ENCODE results near the gene RYR2. TPM values are rescaled to one million over a fixed set of nuclear protein-coding genes. Genes with fewer than 3 reads are reported as not detected.

Gene RYR2
- total and polyA plus RNA-seq, 7 experiments from 2014 or later: 0.05 TPM; not detected in 6

DNA sequence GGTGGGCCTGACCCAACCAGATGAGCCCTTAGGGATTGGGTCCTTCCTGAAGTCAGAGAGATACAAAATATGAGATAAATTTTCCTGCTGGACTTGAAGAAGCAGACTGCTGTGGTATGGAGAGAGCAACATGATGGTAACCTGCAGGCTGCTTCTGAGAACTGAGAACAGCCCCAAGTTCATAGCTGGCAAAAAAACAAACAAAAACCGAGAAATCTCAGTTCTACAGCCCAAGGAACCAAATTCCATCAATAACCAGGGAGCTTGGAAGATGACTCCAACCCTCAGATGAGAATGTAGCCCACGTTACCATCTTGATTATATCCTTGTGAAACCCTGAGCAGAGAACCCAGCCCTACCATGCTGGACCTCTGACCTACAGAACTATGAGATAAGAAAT lies 532.6 kb downstream of the RYR2 start:
- H3K9me3 Mint-ChIP-seq: peaks cover 3 to 32% (median 12%) of the 10 kb centered on the region in 11 donors
- intact Hi-C loops (cut with micrococcal nuclease): no loop called here
- H3K36me3 Mint-ChIP-seq: no peaks in the 10 kb centered on the region
- CTCF ChIA-PET: interaction anchor here (0.6 kb wide), 1 partner anchor 14 kb away, joined by 3 read pairs; no protein-coding TSS in a partner anchor
- H3K27me3 ChIP-seq (ENCODE audit: control insufficient read depth in 2 of 2, insufficient read depth in 2 of 2, low read length in 2 of 2): no peaks in the 10 kb centered on the region
- H3K4me3 ChIP-seq (ENCODE audit: low read length): no peak overlapping the region
- POLR2A ChIA-PET: no interaction called here
- no peak for DNase-seq
- no peak overlapping the region for H3K4me3 Mint-ChIP-seq
- H3K9me3 ChIP-seq (ENCODE audit: control insufficient read depth in 2 of 3, low read length in 3 of 3): no peaks in the 10 kb centered on the region
- no peaks in the 10 kb centered on the region for H3K4me1 ChIP-seq (ENCODE audit: control insufficient read depth in 2 of 2, insufficient read depth in 2 of 2, low read length in 2 of 2)
- no peak for ATAC-seq
- H3K4me1 Mint-ChIP-seq: no peaks in the 10 kb centered on the region
- peaks cover 0 to 5% (median 0%) of the 10 kb centered on the region in 5 donors for H3K27me3 Mint-ChIP-seq
- H3K27ac Mint-ChIP-seq: no peak overlapping the region
- H3K36me3 ChIP-seq (ENCODE audit: control insufficient read depth in 2 of 3, insufficient read depth in 3 of 3, low read length in 3 of 3): no peaks in the 10 kb centered on the region
- H3K27ac ChIP-seq (ENCODE audit: low read depth, low read length): no peak overlapping the region

DNA sequence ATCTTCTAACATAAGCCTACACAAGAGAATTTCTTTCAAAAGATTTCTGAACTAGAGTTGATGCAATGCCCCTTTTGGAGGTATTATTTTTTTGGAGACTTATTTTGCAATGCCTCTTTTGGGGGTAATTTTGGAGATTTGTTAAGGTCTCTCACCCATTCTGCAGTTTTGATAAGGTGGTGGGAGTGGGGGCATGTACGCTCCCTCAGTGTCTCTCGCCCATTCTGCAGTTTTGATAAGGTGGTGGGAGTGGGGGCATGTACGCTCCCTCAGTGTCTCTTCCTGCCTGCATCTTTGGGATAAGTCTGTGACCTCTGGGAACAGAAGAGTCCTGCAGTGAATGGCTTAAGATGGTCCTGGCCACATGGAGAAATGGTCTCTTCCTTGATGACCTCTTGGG lies 536.6 kb downstream of the RYR2 start:
- H3K9me3 ChIP-seq (ENCODE audit: control insufficient read depth in 2 of 3, low read length in 3 of 3): no peaks in the 10 kb centered on the region
- H3K36me3 ChIP-seq (ENCODE audit: control insufficient read depth in 2 of 3, insufficient read depth in 3 of 3, low read length in 3 of 3): no peaks in the 10 kb centered on the region
- ChIA-PET CTCF (no interaction called here), POLR2A (no interaction called here)
- H3K27me3 ChIP-seq (ENCODE audit: control insufficient read depth in 2 of 2, insufficient read depth in 2 of 2, low read length in 2 of 2): no peaks in the 10 kb centered on the region
- peaks cover 5 to 40% (median 12%) of the 10 kb centered on the region in 11 donors for H3K9me3 Mint-ChIP-seq
- no peak overlapping the region for H3K27ac ChIP-seq (ENCODE audit: low read depth, low read length)
- H3K27ac Mint-ChIP-seq: no peak overlapping the region
- ATAC-seq (no peak), DNase-seq (no peak)
- no peak overlapping the region for H3K4me3 ChIP-seq (ENCODE audit: low read length)
- no peaks in the 10 kb centered on the region for H3K4me1 Mint-ChIP-seq
- intact Hi-C loops (cut with micrococcal nuclease): no loop called here
- no peaks in the 10 kb centered on the region for H3K4me1 ChIP-seq (ENCODE audit: control insufficient read depth in 2 of 2, insufficient read depth in 2 of 2, low read length in 2 of 2)
- no peak overlapping the region for H3K4me3 Mint-ChIP-seq
- peaks cover 0 to 4% (median 0%) of the 10 kb centered on the region in 5 donors for H3K27me3 Mint-ChIP-seq
- H3K36me3 Mint-ChIP-seq: no peaks in the 10 kb centered on the region

DNA sequence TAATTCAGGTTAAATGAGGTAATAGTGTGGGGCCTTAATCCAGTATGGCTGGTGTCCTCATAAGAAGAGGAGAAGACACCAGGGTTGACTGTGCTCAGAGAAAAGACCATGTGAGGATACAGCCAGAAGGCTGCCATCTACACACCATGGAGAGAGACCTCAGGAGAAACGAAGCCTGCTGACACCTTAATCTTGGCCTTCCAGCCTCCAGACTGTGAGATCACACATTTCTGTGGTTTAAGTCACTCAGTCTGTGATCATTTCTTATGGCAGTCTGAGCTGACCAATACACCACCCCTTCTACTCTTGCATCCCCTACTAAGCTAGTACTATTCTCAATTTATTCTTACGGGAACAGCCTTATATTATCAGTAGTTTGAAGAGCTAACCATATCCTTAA lies 538.7 kb downstream of the RYR2 start:
- H3K4me3 ChIP-seq (ENCODE audit: low read length): no peak overlapping the region
- Mint-ChIP-seq H3K27ac (no peak overlapping the region), H3K36me3 (no peaks in the 10 kb centered on the region), H3K27me3 (peaks cover 0 to 3% (median 0%) of the 10 kb centered on the region in 5 donors), H3K4me3 (no peak overlapping the region), H3K9me3 (peaks cover 3 to 35% (median 11%) of the 10 kb centered on the region in 11 donors), H3K4me1 (no peaks in the 10 kb centered on the region)
- ChIA-PET CTCF (interaction anchor here (0.7 kb wide), 1 partner anchor 1657 kb away, joined by 3 read pairs; no protein-coding TSS in a partner anchor), POLR2A (no interaction called here)
- H3K27me3 ChIP-seq (ENCODE audit: control insufficient read depth in 2 of 2, insufficient read depth in 2 of 2, low read length in 2 of 2): no peaks in the 10 kb centered on the region
- H3K4me1 ChIP-seq (ENCODE audit: control insufficient read depth in 2 of 2, insufficient read depth in 2 of 2, low read length in 2 of 2): no peaks in the 10 kb centered on the region
- DNase-seq (no peak), ATAC-seq (no peak)
- H3K27ac ChIP-seq (ENCODE audit: low read depth, low read length): no peak overlapping the region
- intact Hi-C loops (cut with micrococcal nuclease): no loop called here
- no peaks in the 10 kb centered on the region for H3K9me3 ChIP-seq (ENCODE audit: control insufficient read depth in 2 of 3, low read length in 3 of 3)
- H3K36me3 ChIP-seq (ENCODE audit: control insufficient read depth in 2 of 3, insufficient read depth in 3 of 3, low read length in 3 of 3): no peaks in the 10 kb centered on the region

DNA sequence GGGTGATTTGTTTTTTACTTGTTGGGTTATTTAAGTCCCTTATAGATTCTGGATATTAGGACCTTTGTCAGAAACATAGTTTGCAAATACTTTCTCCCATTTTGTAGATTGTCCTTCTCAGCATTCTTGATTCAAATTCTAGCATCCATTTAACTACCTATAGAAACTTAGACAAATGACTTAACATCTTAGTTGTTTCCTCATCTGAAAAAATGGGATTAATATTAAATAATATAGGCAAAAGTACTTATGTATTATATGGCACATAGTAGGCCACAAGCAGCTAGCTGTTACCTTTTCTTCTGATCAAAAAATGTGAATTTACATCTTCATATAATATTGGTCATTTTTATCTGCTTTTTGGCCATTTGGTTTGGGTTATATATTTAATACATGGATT lies 541.3 kb downstream of the RYR2 start:
- Histone ChIP-seq H3K27ac (ENCODE audit: low read depth, low read length) (no peak overlapping the region), H3K9me3 (ENCODE audit: control insufficient read depth in 2 of 3, low read length in 3 of 3) (no peaks in the 10 kb centered on the region), H3K27me3 (ENCODE audit: control insufficient read depth in 2 of 2, insufficient read depth in 2 of 2, low read length in 2 of 2) (no peaks in the 10 kb centered on the region), H3K4me1 (ENCODE audit: control insufficient read depth in 2 of 2, insufficient read depth in 2 of 2, low read length in 2 of 2) (no peaks in the 10 kb centered on the region), H3K36me3 (ENCODE audit: control insufficient read depth in 2 of 3, insufficient read depth in 3 of 3, low read length in 3 of 3) (no peaks in the 10 kb centered on the region), H3K4me3 (ENCODE audit: low read length) (no peak overlapping the region)
- peaks cover 0 to 4% (median 0%) of the 10 kb centered on the region in 5 donors for H3K27me3 Mint-ChIP-seq
- no peak for ATAC-seq
- no peaks in the 10 kb centered on the region for H3K4me1 Mint-ChIP-seq
- no peak overlapping the region for H3K27ac Mint-ChIP-seq
- no peak overlapping the region for H3K4me3 Mint-ChIP-seq
- intact Hi-C loops (cut with micrococcal nuclease): no loop called here
- no peaks in the 10 kb centered on the region for H3K36me3 Mint-ChIP-seq
- no peak for DNase-seq
- H3K9me3 Mint-ChIP-seq: peaks cover 0 to 19% (median 4%) of the 10 kb centered on the region in 11 donors
- ChIA-PET POLR2A (no interaction called here), CTCF (no interaction called here)

DNA sequence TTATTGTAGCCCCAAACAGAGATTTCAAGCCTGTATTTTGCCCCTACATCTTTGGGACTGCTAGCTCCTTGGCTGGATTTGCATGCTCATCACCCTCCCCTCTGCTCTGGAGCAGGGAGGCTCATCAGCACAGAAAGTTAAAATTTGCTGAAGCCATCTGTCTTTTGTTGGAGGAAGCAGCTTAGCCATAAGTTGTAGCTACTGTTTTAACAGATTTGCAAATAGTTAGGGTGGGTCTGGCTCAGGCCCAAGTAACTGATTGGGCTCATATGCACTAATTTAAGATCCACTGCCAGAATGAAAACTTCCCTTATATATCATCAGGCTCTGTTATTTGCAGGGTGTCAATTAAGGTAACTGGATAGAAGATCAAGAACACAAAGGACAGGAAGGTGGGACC lies 541.8 kb downstream of the RYR2 start:
- ATAC-seq (no peak), DNase-seq (no peak)
- Histone ChIP-seq H3K27me3 (ENCODE audit: control insufficient read depth in 2 of 2, insufficient read depth in 2 of 2, low read length in 2 of 2) (no peaks in the 10 kb centered on the region), H3K4me1 (ENCODE audit: control insufficient read depth in 2 of 2, insufficient read depth in 2 of 2, low read length in 2 of 2) (no peaks in the 10 kb centered on the region), H3K4me3 (ENCODE audit: low read length) (no peak overlapping the region), H3K27ac (ENCODE audit: low read depth, low read length) (no peak overlapping the region), H3K36me3 (ENCODE audit: control insufficient read depth in 2 of 3, insufficient read depth in 3 of 3, low read length in 3 of 3) (no peaks in the 10 kb centered on the region), H3K9me3 (ENCODE audit: control insufficient read depth in 2 of 3, low read length in 3 of 3) (no peaks in the 10 kb centered on the region)
- Mint-ChIP-seq H3K4me3 (no peak overlapping the region), H3K27me3 (peaks cover 0 to 4% (median 0%) of the 10 kb centered on the region in 5 donors), H3K4me1 (no peaks in the 10 kb centered on the region), H3K27ac (no peak overlapping the region), H3K36me3 (no peaks in the 10 kb centered on the region), H3K9me3 (peaks cover 0 to 17% (median 2%) of the 10 kb centered on the region in 11 donors)
- ChIA-PET CTCF (no interaction called here), POLR2A (no interaction called here)
- intact Hi-C loops (cut with micrococcal nuclease): no loop called here

DNA sequence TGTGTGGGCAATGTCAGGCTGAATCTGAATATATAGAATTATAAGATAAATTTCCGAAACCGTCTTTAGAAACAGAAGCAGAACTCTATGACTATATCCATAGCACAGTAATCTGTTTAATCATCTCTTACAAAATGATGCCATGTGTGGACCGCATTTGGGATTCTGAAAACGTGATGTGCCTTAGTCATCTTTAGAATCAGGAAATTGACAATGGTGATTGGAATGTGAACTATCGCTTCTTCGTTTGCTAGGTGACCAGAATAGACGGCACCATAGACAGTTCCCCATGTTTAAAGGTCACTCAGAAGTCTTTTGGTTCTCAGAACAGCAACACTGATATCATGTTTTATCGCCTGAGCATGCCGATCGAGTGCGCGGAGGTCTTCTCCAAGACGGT lies 548.4 kb downstream of the RYR2 start:
- ATAC-seq (no peak), DNase-seq (no peak)
- Mint-ChIP-seq H3K27ac (no peak overlapping the region), H3K9me3 (peaks cover 0 to 9% (median 5%) of the 10 kb centered on the region in 11 donors), H3K4me3 (no peak overlapping the region), H3K27me3 (peaks cover 0 to 9% (median 4%) of the 10 kb centered on the region in 5 donors), H3K36me3 (peaks cover 0 to 4% (median 0%) of the 10 kb centered on the region in 5 donors), H3K4me1 (no peaks in the 10 kb centered on the region)
- POLR2A ChIA-PET: interaction anchor here (0.7 kb wide), 1 partner anchor 141 kb away, joined by 5 read pairs; no protein-coding TSS in a partner anchor
- Histone ChIP-seq H3K9me3 (ENCODE audit: control insufficient read depth in 2 of 3, low read length in 3 of 3) (no peaks in the 10 kb centered on the region), H3K27ac (ENCODE audit: low read depth, low read length) (no peak overlapping the region), H3K4me1 (ENCODE audit: control insufficient read depth in 2 of 2, insufficient read depth in 2 of 2, low read length in 2 of 2) (no peaks in the 10 kb centered on the region), H3K4me3 (ENCODE audit: low read length) (no peak overlapping the region), H3K27me3 (ENCODE audit: control insufficient read depth in 2 of 2, insufficient read depth in 2 of 2, low read length in 2 of 2) (no peaks in the 10 kb centered on the region), H3K36me3 (ENCODE audit: control insufficient read depth in 2 of 3, insufficient read depth in 3 of 3, low read length in 3 of 3) (no peaks in the 10 kb centered on the region)
- intact Hi-C loops (cut with micrococcal nuclease): no loop called here
- CTCF ChIA-PET: no interaction called here

DNA sequence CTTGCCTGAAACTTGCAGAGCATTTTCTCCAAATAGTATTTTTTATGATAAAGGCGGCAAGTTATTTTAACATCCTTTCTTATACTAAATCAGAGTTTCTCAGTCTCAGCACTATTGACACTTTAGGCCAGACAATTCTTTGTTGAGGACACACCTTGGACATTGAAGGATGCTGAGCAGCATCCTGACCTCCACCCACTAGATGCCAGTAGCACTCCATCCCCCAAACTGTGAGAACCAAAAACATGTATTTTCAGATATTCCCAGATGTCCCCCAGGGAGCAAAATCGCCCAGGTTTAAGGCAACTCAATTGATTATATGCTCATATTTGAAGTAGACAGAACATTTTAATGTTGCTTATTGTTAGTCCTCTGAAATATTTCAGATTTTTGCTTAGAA lies 549.4 kb downstream of the RYR2 start:
- ATAC-seq: no peak

More for the DNA sequence above, 549.4 kb downstream of the RYR2 start:
- peaks cover 0 to 5% (median 4%) of the 10 kb centered on the region in 5 donors for H3K27me3 Mint-ChIP-seq
- DNase-seq: no peak
- no peaks in the 10 kb centered on the region for H3K27me3 ChIP-seq (ENCODE audit: control insufficient read depth in 2 of 2, insufficient read depth in 2 of 2, low read length in 2 of 2)
- H3K36me3 ChIP-seq (ENCODE audit: control insufficient read depth in 2 of 3, insufficient read depth in 3 of 3, low read length in 3 of 3): no peaks in the 10 kb centered on the region
- no peaks in the 10 kb centered on the region for H3K4me1 Mint-ChIP-seq
- peaks cover 0 to 17% (median 9%) of the 10 kb centered on the region in 11 donors for H3K9me3 Mint-ChIP-seq
- H3K27ac Mint-ChIP-seq: no peak overlapping the region
- H3K4me1 ChIP-seq (ENCODE audit: control insufficient read depth in 2 of 2, insufficient read depth in 2 of 2, low read length in 2 of 2): no peaks in the 10 kb centered on the region
- CTCF ChIA-PET: no interaction called here
- peaks cover 0 to 4% (median 0%) of the 10 kb centered on the region in 5 donors for H3K36me3 Mint-ChIP-seq
- peaks cover 0 to 1% (median 0%) of the 10 kb centered on the region in 3 experiments for H3K9me3 ChIP-seq (ENCODE audit: control insufficient read depth in 2 of 3, low read length in 3 of 3)
- H3K4me3 Mint-ChIP-seq: no peak overlapping the region
- no peak overlapping the region for H3K27ac ChIP-seq (ENCODE audit: low read depth, low read length)
- POLR2A ChIA-PET: no interaction called here
- H3K4me3 ChIP-seq (ENCODE audit: low read length): no peak overlapping the region
- intact Hi-C loops (cut with micrococcal nuclease): no loop called here
